GM12878 (cell line): ENCODE results near the gene RGL1. TPM values are rescaled to one million over a fixed set of nuclear protein-coding genes. Genes with fewer than 3 reads are reported as not detected.

Source experiments
- ATAC-seq: fragments of 200-7000 bp; cut with Tn5 transposase; 3 replicates; pipeline ENCODE4 v1.9.1; 2020; ENCODE audit warnings: mild to moderate bottlenecking, moderate library complexity
- BruUV-seq: library from RNA; stranded (reverse); fragments of 400-500 nt; replicated peaks from 2 replicates; lab custom pipeline; 2021; lab: Mats Ljungman, UMichigan
- CTCF ChIA-PET: fragments of 300-600 bp; sonication (Branson Sonifier 250); formaldehyde crosslinking; extraction: SDS; loops from one replicate; lab custom pipeline; 2021; ENCODE audit warnings: inconsistent platforms; lab: Yijun Ruan, JAX
- POLR2A ChIA-PET: fragments of 350-600 bp; formaldehyde crosslinking; extraction: SDS; loops from one replicate; lab custom pipeline; 2021; ENCODE audit warnings: inconsistent platforms; lab: Charles Lee
- RAD21 ChIA-PET: fragments of 300-600 bp; sonication (Branson Sonifier 250); formaldehyde crosslinking; loops from one replicate; lab custom pipeline; 2023; ENCODE audit warnings: antibody characterized with exemption; ENCODE audit not compliant: unreplicated experiment; lab: Charles Lee
- SMC1A ChIA-PET: fragments of 300-600 bp; sonication (Branson Sonifier 250); formaldehyde crosslinking; loops from one replicate; lab custom pipeline; 2023; ENCODE audit not compliant: unreplicated experiment, uncharacterized antibody; lab: Charles Lee
- DNase-seq: peaks from one replicate; pipeline ENCODE4 v3.0.0-alpha.2; 2011; ENCODE audit warnings: low read depth, low spot score
- FAIRE-seq: peaks from 3 replicates; lab custom pipeline; 2011; peaks lifted over from hg19 to GRCh38; lab: Jason Lieb, UNC
- H2AFZ ChIP-seq: 2 replicates; pipeline ENCODE4 v1.6.0; 2011; ENCODE audit warnings: low read depth, low read length, control low read depth; ENCODE audit not compliant: control insufficient read depth
- H3K27ac ChIP-seq: 2 replicates; pipeline ENCODE4 v1.5.1; 2011; ENCODE audit warnings: control low read depth; ENCODE audit not compliant: control insufficient read depth, insufficient read depth
- H3K27me3 ChIP-seq, 2 experiments: replicated peaks in 1 of 2; 2 replicates each; pipeline versions ENCODE4 v1.6.0 to v1.6.1; 2011; ENCODE audit warnings: low read length in 1 of 2; ENCODE audit not compliant: control insufficient read depth in 2 of 2, insufficient read depth in 2 of 2
- H3K36me3 ChIP-seq, 2 experiments: 2 replicates each; pipeline ENCODE4 v1.5.1; 2011; ENCODE audit warnings: low read length in 1 of 2; ENCODE audit not compliant: control insufficient read depth in 2 of 2, insufficient read depth in 2 of 2
- H3K4me1 ChIP-seq: 2 replicates; pipeline ENCODE4 v1.6.1; 2011; ENCODE audit warnings: mild to moderate bottlenecking, low read length, moderate library complexity, mixed read lengths; ENCODE audit not compliant: control insufficient read depth, insufficient read depth
- H3K4me2 ChIP-seq: 2 replicates; pipeline ENCODE4 v1.6.0; 2011; ENCODE audit warnings: control low read depth; ENCODE audit not compliant: control insufficient read depth, insufficient read depth
- H3K4me3 ChIP-seq: fragments of 200-600 bp; sonication (generic); 2 replicates; pipeline ENCODE4 v1.5.1; 2016
- H3K79me2 ChIP-seq: 2 replicates; pipeline ENCODE4 v1.6.0; 2011; ENCODE audit warnings: low read length; ENCODE audit not compliant: control insufficient read depth, insufficient read depth
- H3K9ac ChIP-seq: 2 replicates; pipeline ENCODE4 v1.8.0; 2011; ENCODE audit warnings: low read length, control low read depth, mixed read lengths; ENCODE audit not compliant: control insufficient read depth, insufficient read depth
- H3K9me3 ChIP-seq: replicated peaks from 3 replicates; pipeline ENCODE4 v1.5.1; 2011; ENCODE audit warnings: mild to moderate bottlenecking, low read length; ENCODE audit not compliant: control insufficient read depth, insufficient read depth
- H4K20me1 ChIP-seq: 2 replicates; pipeline ENCODE4 v1.6.0; 2011; ENCODE audit not compliant: control insufficient read depth, insufficient read depth
- ATF2 ChIP-seq: IDR thresholded peaks from 2 replicates; pipeline ENCODE4 v1.6.1; 2012; ENCODE audit warnings: low read length, inconsistent platforms
- BCL11A ChIP-seq: IDR thresholded peaks from 2 replicates; pipeline ENCODE4 v1.6.1; 2011; ENCODE audit warnings: low read depth, low read length
- GABPA ChIP-seq: IDR thresholded peaks from 2 replicates; pipeline ENCODE4 v1.6.1; 2014; ENCODE audit warnings: antibody characterized with exemption, low read depth, mild to moderate bottlenecking, inconsistent platforms
- NBN ChIP-seq: fragments of 450-650 bp; IDR thresholded peaks from 2 replicates; pipeline ENCODE4 v1.6.1; 2016
- NFYB ChIP-seq: IDR thresholded peaks from 2 replicates; pipeline ENCODE4 v1.6.1; 2011; ENCODE audit warnings: low read depth, mild to moderate bottlenecking, low read length, improper control_type of control experiment, moderate library complexity; ENCODE audit not compliant: insufficient read depth
- RAD21 ChIP-seq: IDR thresholded peaks from 2 replicates; pipeline ENCODE4 v1.6.1; 2011; ENCODE audit warnings: mild to moderate bottlenecking, low read depth, low read length, moderate library complexity; ENCODE audit not compliant: insufficient read depth
- TBL1XR1 ChIP-seq: IDR thresholded peaks from 2 replicates; pipeline ENCODE4 v1.6.1; 2012; ENCODE audit warnings: low read depth, low read length, improper control_type of control experiment
- WGBS: methylation state at CpG from one replicate; pipeline ENCODE4 v1.1.6; 2016; ENCODE audit warnings: low lambda C conversion rate; ENCODE audit not compliant: insufficient replicate concordance, insufficient coverage; ENCODE audit errors: missing lambda C conversion rate; 5-methylcytosine and 5-hydroxymethylcytosine counted together
- in situ Hi-C: fragments of 300-500 bp; cut with MboI; formaldehyde crosslinking; loops from 9 replicates; pipeline ENCODE4 v1.14.3; 2018; ENCODE audit warnings: mixed read lengths
- intact Hi-C: fragments of 100-400 bp; cut with micrococcal nuclease; formaldehyde crosslinking; loops from one replicate; pipeline ENCODE4 v1.14.2; 2022; ENCODE audit not compliant: unreplicated experiment
- polyA plus RNA-seq, 11 experiments: library from polyadenylated mRNA; depleted of rRNA in 4 of 11; unstranded in 6 of 11; stranded (reverse) in 5 of 11; fragments of >200 nt; fragmentation: Nextera tagmentation in 4 of 11; fragmentation: Illumina TruSeq in 1 of 11; extraction: Ambion mirVana in 4 of 11; extraction: Trizol in 1 of 11; gene quantifications; 1 replicate in 1 of 11; 2 replicates in 10 of 11; pipeline versions ENCODE4 v1.2.1 to v1.2.3, GENCODE V29; 2011 to 2016; ENCODE audit warnings: inconsistent platforms in 2 of 11, missing spikeins in 2 of 11, low read depth in 1 of 11
- total RNA-seq, 4 experiments: library from RNA; depleted of rRNA in 3 of 4; stranded (reverse); fragments of >200 nt in 3 of 4; fragmentation: Illumina TruSeq in 1 of 4; extraction: Trizol in 1 of 4; gene quantifications; 2 replicates each; pipeline versions ENCODE4 v1.2.1 to v1.2.3, GENCODE V29; 2013 to 2021

Gene RGL1
- total and polyA plus RNA-seq, 10 of the 15 experiments (the other 5 are each of a cell fraction or from before 2014, with no cell fraction given), result 8.1 to 25.0 (median 19.0) TPM

DNA sequence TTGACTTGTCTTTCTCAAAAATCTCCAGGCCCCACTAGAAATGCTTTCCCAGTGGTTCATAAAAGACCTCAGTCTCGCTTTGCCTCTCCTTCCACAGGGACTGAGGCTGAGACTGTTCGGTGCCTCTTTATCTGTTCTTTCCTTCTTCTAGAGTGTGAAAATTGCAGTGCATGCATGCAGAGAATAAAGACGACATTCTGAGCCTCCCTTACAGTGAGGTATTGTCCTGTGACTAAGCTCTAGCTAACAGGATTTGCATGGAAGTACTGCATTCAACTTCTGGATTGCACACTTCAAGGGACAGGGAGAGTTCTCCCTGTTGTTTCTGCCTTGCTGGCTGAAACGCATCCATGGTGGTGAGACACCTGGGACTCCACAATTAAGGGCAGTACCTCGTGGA lies 163.5 kb downstream of the RGL1 start:
- ChIA-PET RAD21 (no interaction called here), SMC1A (interaction anchor here (0.9 to 1.2 kb wide), 2 partner anchors 10 to 11 kb away, joined by 3 read pairs; no protein-coding TSS in a partner anchor), CTCF (no interaction called here), POLR2A (no interaction called here)
- H4K20me1 ChIP-seq, result no peaks in the 10 kb centered on the region
- no peaks in the 10 kb centered on the region for H3K9me3 ChIP-seq
- H3K27ac ChIP-seq, result no peak overlapping the region
- H3K4me1 ChIP-seq, result no peaks in the 10 kb centered on the region
- WGBS, result 21% methylated on average over 5 of the region's 5 CpGs
- no TSS peak for BruUV-seq
- H2AFZ ChIP-seq, result no peak overlapping the region
- no peak overlapping the region for H3K4me3 ChIP-seq
- no peak for FAIRE-seq
- no peak for TF ChIP-seq TBL1XR1
- no peak for TF ChIP-seq RAD21
- TF ChIP-seq ATF2, result no peak
- TF ChIP-seq BCL11A, result no peak
- TF ChIP-seq NBN, result no peak
- no peak for TF ChIP-seq NFYB
- no peak for TF ChIP-seq GABPA
- no peaks in the 10 kb centered on the region for H3K79me2 ChIP-seq
- no peak overlapping the region for H3K9ac ChIP-seq
- in situ Hi-C loops (no loop called here), intact Hi-C loops (no loop called here)
- no peaks in the 10 kb centered on the region for H3K36me3 ChIP-seq
- H3K27me3 ChIP-seq, result no peaks in the 10 kb centered on the region; a peak in 2 of 4 replicates
- ATAC-seq, result no peak
- DNase-seq, result no peak
- H3K4me2 ChIP-seq, result no peak overlapping the region
